ENCODE data around the gene GIMAP8.

Gene GIMAP8

DNA sequence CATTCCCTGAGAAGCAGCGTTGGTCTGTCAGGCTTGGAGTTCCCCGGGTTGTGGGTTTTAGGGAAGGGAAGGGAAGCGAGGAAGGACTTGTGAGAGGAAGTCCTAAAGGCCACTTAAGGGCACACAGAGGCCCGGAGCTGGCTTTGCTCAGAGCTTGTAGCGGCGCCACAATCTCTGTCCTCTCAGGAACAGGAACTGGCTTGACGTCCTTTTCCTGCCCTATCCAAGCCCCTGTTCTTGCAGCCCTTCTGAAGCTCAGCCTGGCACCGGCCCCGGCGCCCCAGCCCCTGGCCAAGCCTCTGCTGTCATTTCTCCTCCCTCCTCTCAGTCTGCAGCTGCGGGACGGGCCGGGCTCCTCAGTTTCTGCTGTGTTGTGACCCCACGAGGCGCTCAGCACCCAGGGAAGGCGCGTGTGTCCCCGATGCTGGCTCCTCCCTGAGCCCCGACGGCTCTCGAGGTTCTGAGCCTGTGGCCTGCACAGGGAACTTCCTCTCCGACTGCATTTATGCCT is at the start of gene GIMAP8:
Gene GIMAP8, plus strand, starts transcription at position 140 of the 511 bp plus-strand sequence. CDS start 16,069 bp downstream, outside the sequence.
- no peak for DNase-seq (ENCODE audit: low read depth)

DNA sequence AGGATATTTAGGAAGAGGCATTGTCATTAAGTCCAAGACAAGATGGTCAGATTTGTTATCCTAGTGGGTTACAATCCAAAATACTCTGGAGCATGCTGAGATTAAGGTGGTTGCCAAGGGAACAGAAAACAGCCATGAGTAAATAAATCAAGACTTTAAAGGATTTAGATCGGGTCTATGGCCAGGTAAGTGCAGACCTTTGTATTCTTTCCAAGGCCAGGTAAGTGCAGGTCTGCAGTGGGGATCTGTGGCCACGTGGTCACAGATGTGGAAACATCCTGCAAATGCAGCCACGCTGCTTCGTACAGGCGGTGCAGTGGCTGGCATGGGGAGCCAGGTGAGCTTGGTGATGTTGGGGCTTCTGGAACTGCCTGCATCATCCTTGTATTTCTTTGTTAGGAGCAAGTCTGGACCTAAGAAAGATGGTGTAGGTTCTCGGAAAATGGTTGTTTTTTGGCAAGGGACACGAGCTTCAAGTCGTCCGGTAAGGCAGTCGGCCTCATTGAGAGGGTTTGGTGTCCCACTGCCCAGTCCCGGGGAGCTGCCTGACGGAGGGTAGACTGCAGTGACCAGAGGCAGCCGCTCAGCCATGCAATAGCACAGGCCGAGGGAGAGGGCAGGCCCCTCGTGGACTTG is 49.5 kb upstream of the GIMAP8 start:
- no peak for DNase-seq (ENCODE audit: low read depth)

DNA sequence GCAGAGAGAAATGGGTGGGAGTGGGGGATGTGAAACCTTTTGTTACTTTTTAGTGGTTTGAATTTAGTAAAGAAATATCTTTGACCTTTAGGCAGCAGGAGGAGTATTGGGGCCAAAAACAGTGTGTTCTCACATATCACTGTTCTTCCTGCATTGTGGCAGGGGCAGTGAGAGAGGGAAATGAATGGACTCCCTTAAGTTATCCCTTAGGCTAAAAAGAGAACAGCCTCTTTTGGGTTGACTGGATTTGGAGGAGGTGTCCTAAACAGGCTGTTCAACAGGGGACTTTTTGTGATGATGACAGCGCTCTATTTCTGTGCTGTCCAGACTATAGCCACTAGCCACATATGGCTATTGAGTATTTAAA is 49.0 kb upstream of the GIMAP8 start:
- DNase-seq (ENCODE audit: low read depth), result no peak

DNA sequence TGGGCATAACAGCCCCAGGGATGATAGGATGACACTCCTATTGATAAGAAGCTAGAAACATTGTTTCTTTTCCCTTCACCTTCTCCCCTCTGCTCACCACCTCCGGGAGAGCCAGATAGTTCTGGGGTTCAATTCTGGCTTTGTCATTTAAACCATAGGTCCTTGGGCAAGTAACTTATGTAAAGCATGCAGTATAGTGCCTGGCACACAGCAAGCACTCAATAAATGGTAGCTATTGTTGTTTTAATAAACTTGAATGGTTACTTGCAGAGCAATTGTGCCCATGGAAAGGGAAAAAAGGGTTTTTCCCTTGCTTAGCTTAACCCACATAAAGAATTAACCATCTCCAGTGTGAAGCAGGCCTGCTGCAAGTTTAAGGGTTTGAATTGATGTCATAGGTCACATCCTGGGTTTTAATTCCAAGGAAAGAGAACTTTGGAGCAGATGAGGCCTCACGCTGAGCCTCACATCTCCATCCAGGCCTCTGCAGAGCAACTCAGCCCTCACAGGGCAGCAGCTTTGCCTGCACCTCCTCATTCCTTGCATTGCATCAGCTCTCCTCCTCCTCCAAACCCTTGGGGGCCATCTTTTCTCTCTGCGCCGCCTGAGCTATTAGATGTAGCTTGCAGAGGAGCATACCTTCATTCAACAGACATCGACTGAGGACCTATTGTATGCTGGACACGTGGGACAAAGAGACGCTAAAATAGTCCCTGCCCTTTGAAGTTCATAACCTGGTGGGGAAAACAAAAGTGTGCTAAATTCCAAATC is 48.4 kb upstream of the GIMAP8 start:
- DNase-seq (ENCODE audit: low read depth), result peak; percentile 5

DNA sequence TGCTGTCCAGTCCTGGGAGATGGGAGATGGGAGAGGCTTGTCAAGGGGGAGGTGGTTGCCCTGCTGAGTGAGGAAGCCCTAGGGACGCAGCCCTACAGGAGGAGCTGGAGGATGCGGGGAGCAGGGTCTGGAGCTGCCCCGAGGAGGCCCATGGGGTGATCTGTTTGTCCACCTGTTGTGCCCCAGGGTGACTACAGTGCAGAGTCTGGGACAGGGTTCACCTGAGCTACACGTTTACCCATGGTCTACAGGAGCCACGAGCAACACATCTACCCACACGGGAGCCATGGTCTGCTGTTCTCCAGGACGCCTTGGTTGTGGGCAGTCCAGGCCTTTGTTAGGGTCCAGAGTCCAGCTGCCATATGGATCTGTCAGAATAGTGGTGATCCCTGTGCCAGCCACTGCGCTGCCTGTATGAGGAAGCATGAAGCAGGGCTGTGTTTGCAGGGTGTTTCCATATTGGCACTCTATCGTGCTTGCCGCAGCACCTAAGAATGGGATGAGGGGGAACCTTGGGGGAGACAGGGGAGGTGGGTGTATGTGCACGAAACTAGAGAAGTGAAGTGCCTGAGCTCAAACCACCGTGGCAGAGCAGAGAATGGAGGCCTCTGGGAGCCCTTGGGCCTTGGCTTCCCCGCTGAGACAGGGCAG is 47.6 kb upstream of the GIMAP8 start:
- no peak for DNase-seq (ENCODE audit: low read depth)

DNA sequence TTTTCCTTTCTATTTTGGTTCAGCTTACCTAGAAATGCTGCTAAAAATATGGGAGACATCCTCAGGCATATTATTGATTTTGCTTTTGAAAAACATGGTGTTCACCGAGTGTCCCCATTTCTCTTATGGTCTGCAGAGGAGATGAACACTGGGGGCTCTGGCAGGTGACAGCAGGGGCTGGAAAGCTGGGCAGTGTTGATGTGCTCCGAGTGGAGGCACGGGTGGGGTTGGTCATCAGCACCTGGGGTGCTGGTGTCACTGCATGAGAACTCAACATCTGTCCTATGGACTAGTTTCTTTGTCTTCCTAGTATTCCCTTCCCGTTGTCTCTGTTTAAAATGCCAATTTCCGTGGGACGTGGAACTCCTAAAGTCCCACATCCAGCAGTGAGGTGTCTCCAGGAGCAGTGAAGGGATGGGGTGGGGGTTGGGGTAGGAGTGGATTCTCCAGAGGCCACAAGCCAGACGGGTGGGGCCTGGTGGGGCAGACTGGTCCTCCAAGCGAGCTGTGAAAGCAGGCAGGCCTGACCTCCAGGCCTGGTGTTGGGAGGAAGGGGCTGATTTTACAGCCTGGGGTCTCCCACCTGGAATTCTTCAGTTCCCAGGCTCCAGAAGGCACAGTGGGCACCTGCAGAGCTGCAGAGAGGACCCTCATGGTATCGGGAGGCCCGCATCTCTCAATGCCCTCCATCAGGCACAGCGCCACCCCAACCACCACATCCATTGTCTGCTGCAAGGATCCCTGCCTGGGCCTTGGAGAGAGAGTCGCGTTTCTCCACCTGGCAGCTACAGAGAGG is 46.9 kb upstream of the GIMAP8 start:
- no peak for DNase-seq (ENCODE audit: low read depth)

GRCh38 chr7:150404172-150404804 is 46.1 kb upstream of the GIMAP8 start:
- DNase-seq (ENCODE audit: low read depth), result no peak

- peak; percentile 85 for DNase-seq (ENCODE audit: low read depth)
Observed at GRCh38 chr7:150404805-150405583, 45.4 kb upstream of the GIMAP8 start.

- peak; percentile 40 for DNase-seq (ENCODE audit: low read depth)
Observed at GRCh38 chr7:150405584-150406311, 44.7 kb upstream of the GIMAP8 start.

DNA sequence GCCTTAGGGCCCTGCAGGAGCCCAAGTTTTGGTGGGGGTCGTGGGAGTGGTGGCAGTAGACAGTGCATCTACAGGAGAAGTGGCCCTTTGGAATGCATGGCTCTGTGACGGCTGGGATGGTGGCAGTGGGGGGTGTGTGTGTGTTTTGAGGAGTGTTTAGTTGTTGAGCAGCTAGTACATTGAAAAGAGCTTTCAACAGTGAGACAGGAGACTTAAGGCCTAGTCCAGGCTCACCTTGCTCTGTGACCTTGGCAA is 44.2 kb upstream of the GIMAP8 start:
- no peak for DNase-seq (ENCODE audit: low read depth)

GRCh38 chr7:150406567-150407421 is 43.6 kb upstream of the GIMAP8 start:
- DNase-seq (ENCODE audit: low read depth), result peak; percentile 22

GRCh38 chr7:150407588-150408392 is 42.6 kb upstream of the GIMAP8 start:
- no peak for DNase-seq (ENCODE audit: low read depth)

GRCh38 chr7:150408393-150409299 is 41.8 kb upstream of the GIMAP8 start:
- no peak for DNase-seq (ENCODE audit: low read depth)

DNA sequence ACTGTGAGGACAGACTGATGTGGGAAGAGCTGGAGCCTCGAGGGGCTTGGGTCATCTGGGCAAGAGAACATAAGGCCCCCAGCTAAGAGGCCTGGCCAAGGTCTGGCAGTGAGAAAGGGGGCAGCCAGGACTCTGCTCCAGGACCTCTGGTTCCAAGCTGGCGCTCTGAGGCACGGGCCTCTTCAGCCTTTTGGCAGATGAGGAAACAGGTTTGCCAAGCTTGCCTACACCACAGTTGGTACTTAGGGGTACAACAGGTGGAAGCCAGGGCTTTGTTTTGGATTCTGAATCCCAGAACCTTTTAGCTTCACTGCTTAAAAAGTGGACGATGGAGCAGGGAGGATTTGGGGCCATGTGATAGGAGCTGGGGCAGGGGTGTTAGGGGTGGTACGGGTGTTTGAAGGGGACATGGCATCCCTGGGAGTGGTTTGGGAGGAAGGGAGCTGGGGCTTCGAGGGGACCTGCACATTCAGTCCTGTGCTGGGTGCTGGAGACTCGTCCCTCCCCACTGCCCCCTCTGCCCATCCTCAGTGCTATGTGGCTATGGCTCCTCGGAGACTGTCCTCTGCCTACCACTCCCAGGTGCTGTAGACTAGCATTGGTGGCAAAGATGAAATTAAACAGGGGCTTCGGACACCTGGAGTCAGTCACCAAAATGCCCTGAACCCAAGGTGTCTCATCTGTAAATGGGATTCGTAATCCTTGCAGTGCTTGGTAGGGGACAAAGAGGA is 41.0 kb upstream of the GIMAP8 start:
- no peak for DNase-seq (ENCODE audit: low read depth)

- no peak for DNase-seq (ENCODE audit: low read depth)
Observed at GRCh38 chr7:150410131-150410530, 40.3 kb upstream of the GIMAP8 start.

DNA sequence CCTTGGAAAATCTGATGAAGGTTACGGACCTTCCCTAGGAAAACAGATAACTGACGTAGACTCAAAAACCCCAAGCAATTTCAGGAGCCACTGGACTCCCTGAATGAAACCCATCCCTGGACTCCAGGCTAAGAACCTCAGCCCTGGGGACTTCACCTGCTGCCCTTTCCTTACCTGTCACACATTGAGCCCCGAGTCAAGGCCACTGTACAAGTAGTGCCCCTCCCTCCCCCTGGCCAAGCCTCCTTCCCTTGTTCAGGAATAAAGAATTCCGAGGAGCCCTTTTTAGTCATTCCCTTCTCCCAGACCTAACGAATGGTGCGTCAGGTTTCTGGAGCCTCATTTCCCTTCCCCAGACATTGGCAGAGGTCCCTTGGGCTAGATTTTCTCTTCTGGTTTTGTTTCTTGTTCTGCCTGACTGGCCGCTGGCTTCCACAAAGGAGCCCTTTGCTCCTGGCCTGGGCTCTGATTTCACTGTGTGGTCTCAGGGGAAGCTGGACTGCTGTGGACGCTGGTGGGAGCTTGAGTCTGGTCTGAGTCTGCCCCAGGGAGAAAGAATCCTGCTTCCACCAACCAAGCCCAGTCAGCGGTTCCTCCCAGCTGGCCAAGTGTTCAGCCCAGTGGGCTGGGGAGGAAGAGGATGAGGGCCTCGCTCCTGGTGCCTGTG is 39.6 kb upstream of the GIMAP8 start:
- DNase-seq (ENCODE audit: low read depth), result no peak

Measured in EH (cell line).